Measurements from ENCODE around the gene STPG4.

- no peak for TF ChIP-seq POLR2A (IDR thresholded peaks at IDR 0.05)
- TF ChIP-seq CTCF (IDR thresholded peaks at IDR 0.05): no peak
Observed at GRCh38 chr2:47091118-47091517, 64.0 kb downstream of the STPG4 start.

Data from lower leg skin (tissue), 3 donors.